Activated CD8-positive, alpha-beta memory T cell treated with anti-CD3 and anti-CD28 coated beads for 4 hours (primary cell): ENCODE results near the gene INO80.

Source experiments
- DNase-seq, 2 donors: peaks; one replicate each; pipeline ENCODE4 v3.0.0-alpha.2; 2020; ENCODE audit warnings: low read depth in 2 of 2

INO80 gene

DNA sequence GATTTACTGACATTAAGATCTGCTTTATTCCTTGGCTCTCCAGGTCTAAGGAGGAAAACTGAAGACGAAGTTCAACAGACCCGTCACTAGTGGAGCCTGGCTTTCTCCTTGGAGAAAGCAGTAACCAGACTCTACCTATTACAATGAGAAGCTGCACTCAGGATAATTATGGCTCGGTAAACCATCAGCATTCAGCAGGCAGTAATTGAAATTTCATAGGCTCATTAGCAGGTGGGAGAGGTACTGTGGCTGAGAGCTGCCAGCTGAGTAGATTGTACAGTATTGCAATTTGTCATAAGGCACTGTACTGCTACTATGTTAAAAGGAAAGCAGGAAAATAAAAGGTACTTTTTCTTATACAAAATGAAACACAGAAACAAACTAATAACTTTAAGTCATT lies 111.6 kb downstream of the INO80 start:
- no peak for DNase-seq

DNA sequence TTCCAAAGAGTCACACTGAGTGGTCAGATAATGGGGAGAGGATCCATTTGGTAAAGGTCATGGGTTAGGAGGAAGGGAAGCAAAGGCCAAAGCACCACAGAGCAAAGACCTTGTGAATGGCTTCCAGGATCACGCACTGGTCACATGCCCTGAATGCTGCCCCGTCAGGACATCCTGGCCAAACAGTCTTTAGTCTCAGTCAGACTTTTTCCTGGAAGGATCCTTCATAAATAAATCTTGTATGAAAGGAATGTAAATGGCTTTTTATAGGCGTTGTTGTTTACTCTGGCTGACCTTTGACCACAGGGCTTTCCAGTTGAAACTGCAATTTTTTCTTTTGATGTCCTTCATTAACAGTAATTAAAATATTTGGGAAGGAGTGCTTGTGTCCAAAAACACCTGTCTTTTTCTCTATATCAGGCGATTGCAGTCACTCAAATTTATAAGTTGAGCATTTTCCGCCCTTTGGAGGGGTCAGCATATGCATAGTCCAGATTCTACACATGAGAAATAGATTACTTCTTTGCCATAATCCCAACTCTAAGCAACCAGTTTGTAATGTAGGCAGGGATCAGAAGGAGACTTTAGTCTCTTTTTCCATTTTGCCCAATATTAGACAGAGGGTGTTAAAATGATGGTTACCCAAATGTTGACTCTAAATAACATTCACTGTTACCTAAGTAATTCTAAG lies 114.4 kb downstream of the INO80 start:
- no peak for DNase-seq

DNA sequence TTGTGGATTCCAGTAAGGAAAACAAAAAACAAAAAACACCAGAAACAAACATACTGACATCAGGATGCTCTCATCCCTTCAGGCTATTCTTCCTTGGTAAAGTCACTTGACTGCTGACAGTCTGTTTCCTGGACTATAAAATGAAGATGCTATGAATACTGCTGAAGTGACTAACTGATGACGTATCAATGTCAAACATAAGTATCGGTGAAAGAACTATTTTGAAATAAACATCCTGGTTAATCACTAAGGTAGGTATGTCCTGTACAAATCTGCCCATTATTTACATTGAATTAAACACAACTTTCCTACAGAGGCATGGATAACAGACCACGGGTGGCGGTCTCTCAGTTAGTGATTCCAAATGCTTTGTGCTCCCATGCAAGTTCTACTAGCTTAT lies 116.9 kb downstream of the INO80 start:
- no peak for DNase-seq

DNA sequence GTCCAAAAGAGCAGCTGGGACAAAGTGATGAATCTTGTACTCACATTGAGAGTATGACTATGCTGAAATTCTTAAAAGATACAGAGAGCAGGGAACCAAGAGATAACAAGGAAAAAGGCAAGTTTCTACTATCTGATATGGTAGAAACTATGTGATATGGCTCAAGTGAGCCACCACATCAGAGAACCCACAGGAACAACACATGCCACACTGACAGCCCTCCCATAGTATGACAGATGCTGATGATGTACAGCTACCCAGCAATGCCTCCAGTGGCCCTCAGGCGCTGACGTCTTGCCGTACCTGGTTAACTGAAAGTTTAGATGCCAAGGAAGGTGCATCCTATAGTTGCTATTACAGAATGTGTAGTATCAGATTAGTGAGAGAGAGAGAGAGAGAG lies 120.4 kb downstream of the INO80 start:
- DNase-seq = no peak

DNA sequence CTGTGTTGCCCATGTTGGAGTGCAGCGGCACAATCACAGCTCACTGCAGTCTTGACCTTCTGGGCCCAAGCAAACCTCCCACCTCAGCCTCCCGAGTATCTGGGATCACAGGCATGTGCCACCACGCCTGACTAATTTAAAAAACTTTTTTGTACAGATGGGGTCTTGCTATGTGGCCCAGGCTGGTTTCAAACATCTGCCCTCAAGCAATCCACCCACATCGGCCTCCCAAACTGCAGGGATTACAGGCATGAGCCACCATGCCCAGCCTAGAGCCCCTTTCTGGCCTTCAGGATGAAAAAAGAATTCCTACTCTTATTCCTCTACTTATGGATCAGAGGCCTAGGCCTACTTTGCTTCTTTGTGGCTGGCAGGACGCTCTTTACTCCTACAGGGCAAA lies 123.3 kb downstream of the INO80 start:
- DNase-seq = no peak

DNA sequence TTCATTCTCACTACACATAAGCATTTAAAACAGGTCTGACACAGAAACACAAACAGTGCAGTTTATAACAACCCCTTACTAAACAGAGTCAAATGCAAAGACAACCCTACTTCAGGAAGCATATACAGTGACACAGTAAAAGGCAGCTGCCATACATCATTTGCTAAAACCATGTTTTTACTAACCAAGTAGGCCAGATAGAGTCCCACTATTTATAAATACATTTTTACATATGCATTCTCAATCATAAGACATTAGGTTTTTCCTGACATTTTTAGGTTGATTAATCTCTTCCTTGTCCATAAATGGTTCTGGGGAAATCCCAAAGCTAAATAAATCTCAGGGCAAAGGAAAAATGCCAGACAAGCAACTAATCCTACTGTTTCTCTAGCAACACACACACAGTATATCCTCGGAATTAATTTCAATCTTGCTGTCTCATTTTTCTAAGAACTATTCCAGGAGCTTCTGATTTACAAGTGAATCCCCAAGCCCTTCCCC lies 123.8 kb downstream of the INO80 start:
- DNase-seq = no peak

DNA sequence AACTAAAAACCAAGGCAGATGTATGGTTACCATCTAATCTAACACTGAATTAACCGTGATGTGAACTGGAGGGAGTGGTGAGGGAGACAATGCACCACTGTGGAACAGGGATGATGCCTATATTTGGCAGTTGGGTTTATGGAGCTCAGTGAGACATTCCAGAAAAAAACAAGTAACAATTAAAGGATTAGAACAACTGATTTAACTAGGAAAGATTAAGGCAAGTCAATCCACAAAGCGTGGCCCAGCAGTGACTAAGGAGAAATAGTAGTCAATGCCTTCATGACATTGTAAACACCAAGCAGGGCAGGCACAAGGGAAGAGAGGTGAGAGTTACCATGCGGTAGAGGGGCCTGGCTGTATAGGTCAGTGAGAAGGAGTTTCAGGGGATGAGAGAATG lies 124.7 kb downstream of the INO80 start:
- DNase-seq = no peak

DNA sequence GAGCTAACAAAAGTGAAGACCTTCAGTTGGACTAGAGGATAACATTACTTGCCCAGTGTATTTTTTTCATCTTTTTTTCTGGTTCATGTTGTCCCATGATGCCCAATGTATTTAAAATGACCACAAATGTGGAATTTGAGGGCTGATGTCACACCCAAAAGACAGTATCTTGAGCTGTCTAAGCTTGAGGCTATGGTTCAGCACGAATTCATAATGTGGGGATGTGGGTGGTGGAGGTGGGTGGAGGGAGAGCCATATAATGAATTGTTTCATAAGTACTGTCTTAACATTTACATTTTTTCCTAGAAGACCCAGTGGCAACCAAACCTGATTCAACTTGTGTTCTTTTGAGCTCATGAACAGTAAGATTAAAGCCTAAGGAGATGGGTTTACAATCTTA lies 125.3 kb downstream of the INO80 start:
- no peak for DNase-seq

DNA sequence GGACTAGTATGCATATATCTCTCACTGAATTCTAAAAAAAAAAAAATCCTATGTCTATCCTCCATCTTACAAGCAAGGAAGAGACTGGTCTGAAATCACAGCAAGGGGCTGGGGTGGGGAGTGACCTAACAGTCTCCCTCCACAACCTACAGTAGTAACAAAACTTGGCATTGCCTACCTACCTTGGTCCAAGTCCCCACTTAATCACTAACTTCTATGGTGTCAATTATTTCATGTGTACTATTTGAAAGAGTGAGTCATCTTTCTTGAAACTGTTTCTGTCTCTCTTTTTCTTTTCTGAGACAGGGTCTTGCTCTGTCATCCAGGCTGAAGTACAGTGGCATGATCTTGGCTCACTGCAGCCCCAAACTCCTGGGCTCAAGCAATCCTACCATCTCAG lies 126.0 kb downstream of the INO80 start:
- DNase-seq = no peak

DNA sequence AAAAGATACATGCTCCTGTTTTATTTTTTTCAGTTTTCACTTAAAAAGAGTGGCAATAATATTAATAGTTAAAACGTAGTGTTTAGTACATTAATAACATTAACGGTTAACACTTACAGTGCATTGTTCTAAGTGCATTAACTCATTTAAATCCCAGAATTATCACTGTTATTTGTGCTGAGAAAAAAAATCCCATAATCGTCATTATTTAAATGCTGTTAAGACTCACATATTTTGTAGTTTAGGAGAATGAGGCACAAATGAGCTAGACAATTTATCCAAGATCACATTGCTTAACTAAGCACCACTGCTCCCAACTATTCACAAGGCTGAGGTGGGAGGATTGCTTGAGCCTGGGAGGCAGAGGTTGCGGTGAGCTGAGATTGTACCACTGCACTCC lies 127.9 kb downstream of the INO80 start:
- DNase-seq = no peak

DNA sequence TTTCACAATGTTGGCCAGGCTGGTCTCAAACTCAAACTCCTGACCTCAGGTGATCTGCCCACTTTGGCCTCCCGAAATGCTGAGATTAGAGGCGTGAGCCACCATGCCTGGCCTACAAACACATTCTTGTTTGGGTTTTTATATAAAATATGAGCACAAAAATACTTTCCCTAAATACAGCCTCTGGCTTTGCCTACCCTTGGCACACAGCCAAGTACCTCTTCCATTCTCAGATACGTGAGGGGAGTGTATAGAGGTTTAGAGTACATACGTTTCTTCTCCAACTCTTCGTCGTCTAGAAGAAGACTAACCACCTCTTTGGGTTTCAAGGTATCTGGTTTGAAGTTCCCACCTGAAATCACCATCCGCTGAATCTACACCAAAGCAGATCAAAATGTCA lies 129.3 kb downstream of the INO80 start:
- DNase-seq = no peak

DNA sequence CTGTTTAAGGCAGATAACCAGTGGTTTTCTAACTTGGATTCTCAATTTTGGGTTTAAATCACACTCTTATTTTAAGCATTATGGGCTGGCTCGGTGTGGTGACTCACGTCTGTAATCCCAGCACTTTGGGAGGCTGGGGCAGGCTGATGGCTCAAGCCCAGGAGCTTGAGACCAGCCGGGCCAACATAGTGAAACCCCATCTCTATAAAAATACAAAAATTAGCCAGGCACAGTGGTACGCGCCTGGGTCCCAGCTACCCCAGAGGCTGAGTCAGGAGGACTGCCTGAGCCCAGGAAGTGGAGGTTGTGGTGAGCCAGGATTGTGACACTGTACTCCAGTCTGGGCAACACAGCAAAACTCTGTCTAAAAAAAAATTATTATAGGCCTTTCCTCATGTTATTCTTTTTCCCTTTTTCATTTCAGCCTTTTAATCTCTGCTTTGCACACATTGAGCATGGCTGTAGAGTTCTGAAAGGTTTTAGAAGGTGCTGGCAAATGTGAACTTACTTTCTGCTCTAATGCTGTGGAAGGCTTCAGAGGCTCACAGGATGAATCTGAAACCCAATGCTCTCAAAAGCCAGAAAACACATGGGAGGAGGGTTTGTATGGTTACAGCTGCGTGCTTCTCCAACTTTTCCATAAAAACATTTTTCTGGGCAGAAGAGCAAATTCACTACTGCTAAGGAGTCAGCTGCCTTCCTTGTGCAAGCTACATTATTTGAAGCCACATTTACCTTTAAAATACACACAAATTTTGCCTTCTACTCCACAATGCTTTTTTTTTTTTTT lies 130.3 kb downstream of the INO80 start:
- DNase-seq = no peak

DNA sequence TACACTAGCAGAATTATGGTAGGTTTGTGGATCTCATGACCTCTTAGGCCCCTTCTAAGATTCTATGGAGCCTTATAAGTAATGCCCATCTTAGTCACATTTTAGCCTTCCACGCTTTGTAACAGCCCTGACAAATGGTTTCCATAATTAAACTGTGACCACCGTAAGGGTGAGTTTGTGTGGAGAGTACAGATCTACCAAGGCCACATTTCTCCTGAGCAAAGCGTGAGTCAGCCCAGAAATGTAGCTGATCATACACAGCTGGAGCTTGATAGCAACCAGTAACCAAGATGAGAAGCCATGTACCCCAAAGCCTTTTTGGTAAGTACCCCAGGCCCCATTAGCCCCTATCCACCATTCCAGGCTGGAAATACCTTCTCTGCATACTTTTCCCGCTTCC lies 131.1 kb downstream of the INO80 start:
- DNase-seq = no peak

DNA sequence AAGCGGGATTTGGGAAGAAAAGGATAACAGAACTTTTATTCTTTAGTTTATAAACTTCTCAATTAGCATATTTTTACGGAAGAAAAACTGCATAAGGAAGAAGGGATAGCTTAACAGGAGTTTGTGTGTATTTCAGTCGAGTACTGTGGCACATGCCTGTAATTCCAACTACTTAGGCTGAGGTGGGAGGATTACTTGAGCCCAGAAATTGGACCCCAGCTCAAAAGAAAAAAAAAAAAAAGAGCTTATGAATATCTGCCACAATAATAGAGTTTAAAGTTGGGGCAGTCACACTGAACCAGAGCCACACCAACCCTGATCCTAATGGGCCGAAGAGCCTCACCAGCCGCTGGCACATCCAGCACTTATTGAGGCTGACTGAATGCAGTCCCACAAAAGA lies 131.7 kb downstream of the INO80 start:
- no peak for DNase-seq

DNA sequence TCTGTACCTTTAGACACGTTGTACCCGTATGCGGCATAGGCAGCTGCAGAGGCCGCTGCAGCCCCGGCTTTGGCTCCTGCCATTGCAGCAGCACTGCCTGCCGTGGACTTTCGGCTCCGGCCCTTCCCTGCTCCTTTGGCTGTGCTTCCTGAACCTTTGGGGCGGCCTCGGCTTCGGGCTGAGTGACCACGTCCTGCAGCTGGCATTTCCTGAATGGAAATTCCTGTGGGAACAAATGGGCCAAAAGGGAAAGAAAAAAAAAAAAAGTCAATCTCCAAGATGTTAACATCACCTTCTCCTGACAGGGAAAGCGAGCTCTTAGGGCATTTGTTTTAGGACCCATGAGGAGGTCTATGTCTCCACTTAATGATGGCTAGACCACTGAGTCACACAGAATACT lies 133.2 kb downstream of the INO80 start:
- DNase-seq = no peak

DNA sequence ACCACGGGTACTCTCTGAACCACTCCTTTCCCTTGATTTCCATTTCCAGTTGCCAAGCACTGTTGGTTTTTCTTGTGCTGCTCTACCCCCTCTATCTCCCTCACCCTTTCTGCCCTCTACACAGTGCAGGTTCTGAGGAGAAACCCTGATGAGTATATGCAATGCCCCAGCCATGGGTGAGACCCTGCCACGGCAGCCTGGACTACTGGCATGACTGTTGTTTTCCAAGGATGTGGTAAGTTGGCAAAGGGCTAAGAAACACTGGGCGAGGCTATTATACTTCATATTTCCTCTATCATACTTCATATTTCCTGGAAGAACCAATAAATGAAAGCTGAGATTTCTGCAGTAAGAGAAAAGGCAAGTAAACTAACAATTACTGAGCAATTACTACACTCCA lies 134.9 kb downstream of the INO80 start:
- no peak for DNase-seq

DNA sequence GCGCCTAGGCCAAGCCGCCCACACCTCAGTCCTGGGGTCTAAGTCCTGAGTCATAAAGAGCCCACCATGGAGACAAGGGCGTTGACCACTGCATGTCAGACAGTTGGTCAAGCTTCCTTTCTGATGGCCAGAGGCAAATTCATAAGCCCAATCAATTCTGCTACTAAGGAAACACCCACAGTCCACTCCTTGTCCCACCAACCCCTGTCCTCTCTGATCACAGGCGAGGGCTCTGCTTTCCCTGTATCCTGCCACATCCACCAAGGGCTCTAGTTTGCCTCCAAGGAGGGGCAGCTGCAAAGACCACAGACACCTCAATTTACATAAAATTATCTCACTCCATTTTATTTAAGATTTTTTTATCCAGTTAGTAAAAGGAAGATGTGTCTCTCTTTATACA lies 137.5 kb downstream of the INO80 start:
- DNase-seq = no peak

DNA sequence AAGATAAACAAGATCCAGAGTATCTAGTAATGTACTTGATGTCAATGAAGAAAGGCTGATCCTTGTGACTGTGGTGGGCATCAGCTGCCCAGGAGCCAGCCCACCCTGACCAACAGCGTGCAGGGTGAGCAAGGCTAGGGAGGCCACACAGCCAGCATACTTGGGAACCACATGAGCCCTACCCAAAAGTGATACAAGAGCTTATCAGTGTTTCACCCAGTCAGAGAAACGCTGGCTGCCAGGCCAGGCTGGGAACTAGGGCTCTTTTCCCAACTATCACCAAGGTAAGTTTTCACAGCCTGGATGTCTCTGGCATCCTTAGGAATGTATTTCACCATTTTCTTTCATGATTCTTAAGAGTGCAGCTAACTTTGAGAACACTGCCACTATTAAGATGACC lies 137.9 kb downstream of the INO80 start:
- DNase-seq = no peak

DNA sequence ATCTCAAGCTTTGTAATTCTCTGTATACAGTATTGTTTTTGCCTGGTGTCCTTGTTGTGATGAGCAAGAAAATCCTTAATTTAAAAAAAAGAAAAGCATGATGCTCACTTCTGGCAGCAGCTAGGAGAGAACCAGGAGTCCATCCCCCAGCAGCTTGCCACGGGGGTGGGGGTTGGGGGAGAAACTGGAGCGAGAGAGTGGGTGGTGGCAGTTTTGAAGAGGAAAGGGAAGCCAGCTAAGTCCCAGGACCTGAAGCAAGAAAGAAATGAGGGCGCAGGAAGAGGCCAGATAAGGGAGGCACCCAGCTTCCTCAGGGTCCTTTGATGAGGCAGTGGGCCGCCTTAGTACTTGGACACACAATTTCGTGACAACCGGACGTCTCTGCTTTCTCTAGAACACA lies 139.3 kb downstream of the INO80 start:
- no peak for DNase-seq

DNA sequence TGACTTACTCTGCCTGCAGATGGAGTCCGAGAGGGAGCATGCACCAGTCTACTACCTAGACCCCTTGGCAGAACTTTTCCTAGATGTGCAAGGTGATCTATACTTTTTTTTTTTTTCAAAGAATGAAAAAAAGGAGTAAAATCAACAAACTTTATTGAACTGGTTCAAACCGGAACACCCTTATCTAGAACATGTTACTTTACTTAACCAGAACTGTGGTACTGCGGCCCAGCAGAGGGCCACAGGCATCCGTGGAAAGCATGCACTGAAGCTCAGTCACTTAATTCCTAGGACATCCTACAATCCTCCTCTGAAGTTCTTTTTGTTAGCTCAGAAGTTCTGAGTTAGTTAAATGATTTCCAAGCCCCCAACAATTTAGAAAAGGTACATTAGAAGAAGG lies 141.2 kb downstream of the INO80 start:
- DNase-seq = no peak

DNA sequence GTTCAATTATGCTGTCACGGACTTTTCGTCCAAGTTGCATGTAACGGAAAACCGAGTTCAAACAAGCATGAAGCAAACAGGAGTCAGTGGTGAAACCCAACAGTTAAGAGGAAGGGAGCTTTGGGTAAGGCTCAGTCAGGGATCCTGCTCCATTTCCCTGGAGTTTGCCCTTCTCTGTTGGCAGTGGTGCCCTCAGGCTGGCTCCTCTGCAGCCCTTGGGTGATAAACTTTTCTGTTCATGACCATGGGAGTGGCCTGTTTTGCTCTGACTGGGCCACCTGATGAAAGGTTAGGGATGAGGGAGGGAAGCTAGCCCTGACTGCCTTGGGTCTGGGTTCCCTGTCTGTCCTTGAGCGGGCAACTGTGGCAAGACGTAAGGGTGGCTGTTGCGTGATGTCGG lies 146.7 kb downstream of the INO80 start:
- DNase-seq = no peak

DNA sequence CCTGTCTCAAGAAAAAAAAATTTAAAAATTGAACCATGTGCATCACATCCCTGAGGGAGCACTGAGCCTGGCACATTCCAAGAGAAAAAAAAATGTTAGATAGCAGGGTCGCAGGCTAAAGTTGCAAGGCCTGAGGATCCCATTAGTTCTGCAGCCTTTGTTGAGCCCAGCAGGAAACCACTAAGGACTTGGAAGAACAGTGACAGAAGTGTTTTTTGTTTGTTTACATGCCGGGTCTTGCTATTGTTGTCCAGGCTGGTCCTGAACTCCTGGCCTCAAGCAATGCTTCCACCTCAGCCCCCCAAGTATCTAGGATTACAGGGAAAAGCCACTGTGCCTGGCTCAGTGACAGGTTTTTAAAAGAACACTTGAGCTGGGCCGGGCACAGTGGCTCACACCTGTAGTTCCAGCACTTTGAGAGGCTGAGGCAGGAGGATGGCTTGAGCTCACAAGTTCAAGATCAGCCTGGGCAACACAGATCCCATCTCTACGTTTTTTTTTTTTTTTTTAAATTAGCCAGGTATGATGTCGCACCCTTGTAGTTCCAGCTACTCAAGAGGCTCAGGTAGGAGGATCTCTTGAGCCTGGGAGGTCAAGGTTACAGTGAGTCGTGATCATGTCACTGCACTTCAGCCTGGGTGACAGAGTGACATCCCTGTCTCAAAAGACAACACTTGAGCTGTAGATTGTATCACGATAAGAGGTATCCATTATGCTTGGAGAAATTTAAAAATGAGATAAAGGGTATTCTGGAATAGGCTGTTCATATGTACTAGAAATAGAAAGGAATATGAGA lies 147.6 kb downstream of the INO80 start:
- DNase-seq = no peak

DNA sequence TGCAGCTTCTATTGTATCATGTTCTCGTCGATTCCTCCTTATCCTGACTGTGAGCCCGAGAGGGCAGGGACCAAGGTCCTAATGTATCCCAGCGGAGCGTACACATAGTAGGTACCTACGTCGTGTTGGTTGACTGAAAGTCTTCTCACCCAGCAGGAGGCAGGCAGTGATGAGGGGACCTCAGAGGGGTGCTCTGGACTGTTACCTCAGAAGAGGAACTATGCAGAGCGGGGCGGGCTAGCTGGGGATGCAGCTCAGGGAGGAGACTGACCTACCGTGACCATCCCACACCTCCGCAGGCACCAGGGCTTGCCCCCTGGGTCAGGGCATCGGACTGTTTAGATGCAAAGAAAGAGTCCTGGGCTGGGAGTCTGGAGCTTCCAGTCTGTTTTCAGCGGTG lies 151.4 kb downstream of the INO80 start:
- DNase-seq = no peak
